HG03432 (cell line): ENCODE results near the gene ZNF561.
A peak's percentile ranks its signal among the peaks of the same experiment; 100 is the strongest.
"Not testable (repeated sequence)": the region's sequence is repeated elsewhere in the genome, so short reads cannot be mapped to it uniquely, and the experiment has no call there.

Experiments
- ATAC-seq: cut with Tn5 transposase; IDR thresholded peaks from one replicate; pipeline ENCODE4 v1.9.1; 2021; ENCODE audit warnings: mild to moderate bottlenecking, moderate library complexity; ENCODE audit not compliant: unreplicated experiment

ZNF561 gene

DNA sequence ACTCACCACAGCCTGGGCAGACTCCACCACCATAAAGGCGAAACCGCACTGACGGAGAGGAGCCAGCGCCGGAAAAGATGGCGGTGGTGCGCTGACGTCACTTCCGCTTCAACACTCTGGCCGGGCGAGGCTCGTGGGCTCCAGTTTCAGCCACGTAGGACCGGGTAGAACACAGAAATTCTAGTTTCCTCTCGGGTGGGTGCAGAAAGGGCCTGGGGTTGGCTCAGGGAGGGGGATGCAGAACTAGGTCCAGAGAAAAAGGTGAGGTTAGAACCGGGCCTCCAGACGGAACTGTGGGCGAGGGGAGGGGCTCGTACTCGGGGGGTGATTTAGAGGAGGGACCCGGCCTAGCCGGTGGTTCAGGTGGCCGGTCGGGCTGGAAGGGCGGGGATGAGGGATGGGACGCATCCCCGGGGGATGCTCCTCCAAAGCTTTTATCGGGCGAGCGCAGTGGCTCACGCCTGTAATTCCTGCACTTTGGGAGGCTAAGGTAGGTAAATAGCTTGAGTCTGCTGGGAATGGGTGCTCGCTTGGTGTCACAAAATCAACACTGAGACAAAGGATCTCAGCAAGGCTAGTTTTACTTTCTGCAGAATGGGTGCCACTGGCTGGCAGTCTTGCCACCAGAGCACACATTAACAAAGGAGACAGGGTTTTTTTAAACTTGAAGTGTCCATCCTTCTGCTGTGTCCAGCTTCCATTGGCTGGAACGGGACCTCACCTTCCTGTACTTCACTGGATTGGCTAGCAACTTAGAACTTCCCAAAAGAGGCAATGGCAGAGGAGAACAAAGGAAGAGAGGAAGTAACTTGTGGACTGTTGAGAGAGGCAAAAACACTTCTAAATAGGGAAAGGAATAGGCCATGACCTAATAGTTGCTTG is at the start of gene ZNF561:
Gene ZNF561, minus strand, starts transcription at position 77 of the 882 bp plus-strand sequence. CDS start 1,776 bp downstream, outside the sequence.
- peak; percentile 77 for ATAC-seq

DNA sequence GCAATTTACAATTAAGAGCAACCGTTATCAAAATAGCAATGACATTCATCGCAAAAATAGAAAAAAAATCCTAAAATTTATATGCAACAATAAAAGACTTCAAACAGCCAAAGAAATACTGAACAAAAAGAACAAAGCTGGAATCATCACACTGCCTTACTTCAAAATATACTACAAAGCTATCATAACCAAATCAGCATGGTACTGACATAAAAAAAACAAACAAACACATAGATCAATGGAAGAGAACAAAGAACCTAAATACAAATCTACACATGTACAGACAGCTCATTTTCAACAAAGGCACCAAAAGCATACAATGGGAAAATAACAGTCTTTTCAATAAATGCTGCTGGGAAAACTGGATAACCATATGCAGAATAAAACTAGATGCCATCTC is 47.5 kb upstream of the ZNF561 start:
- no peak for ATAC-seq

DNA sequence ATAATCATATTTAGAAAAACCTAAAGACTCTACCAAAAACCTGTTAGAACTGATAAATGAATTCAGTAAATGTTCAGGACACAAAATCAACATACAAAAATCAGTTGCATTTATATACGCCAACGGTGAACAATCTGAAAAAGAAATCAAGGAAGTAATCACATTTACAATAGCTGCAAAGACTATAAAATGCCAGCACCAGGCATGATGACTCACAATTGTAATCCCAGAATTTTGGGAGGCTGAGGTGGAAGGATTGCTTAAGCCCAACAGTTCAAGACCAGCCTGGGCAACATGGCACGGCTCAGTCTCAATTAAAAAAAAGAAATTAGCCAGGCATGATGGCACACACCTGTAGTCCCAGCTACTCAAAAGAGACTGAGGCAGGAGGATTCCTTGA is 46.9 kb upstream of the ZNF561 start:
- ATAC-seq = no peak

GRCh38 chr19:9658769-9659168 is 37.7 kb upstream of the ZNF561 start:
- ATAC-seq = no peak

DNA sequence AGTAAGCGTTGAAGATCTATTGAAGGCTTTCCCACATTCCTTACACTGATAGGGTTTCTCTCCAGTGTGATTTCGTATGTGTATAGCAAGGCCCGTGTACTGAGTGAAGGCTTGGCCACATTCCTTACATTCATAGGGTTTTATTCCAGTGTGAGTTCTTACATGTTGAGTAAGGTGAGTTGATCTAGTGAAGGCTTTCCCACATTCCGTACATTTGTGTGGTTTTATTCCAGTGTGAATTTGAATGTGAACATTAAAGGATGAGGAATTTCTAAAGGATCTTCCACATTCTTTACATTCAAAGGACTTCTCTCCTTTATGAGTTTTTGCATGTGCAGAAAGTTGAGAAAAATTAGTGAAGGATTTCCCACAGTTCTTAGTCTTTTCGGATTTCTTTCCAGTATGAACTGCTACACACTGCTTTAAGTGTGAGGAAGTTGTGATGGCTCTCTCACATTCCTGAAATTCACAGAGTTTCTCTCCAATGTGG is 32.1 kb upstream of the ZNF561 start:
- ATAC-seq = not testable (repeated sequence)

- not testable (repeated sequence) for ATAC-seq
These were observed 30.4 kb upstream of the ZNF561 start for GRCh38 chr19:9651464-9651863.

DNA sequence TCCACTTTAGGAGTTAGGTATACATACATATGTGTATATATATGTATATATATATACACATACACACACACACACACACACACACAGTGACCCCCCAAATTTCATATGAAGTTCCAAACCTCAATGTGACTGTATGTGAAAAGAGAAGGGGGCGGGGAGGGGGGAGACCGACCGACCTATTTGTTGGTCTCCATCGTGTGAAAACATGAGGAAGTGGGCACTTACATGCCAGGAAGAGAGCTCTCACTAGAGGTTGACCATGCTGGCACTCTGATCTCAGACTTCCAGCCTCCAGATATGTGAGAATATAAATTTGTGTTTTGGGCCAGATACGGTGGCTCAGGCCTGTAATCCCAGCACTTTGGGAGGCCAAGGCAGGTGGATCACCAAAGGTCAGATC is 29.3 kb upstream of the ZNF561 start:
- ATAC-seq = no peak

DNA sequence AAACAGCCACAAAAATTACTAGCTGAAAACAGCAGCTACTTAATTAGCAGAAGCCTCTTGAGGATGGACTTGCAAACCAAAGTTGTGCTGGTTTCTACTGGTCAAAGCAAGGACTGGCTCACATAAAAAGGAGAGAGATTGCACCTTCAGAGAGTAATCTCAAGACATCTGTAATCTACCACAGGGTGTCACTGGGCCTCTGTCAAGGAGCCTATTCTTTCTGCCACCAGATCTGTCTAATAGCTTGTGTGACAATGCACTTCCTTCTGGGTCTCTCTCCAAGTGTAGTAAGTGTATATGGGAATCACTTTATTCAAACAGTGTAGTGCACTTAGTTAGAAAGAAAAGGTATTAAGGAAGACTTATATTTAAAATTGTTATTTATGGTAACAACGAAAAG is 24.4 kb upstream of the ZNF561 start:
- no peak for ATAC-seq

GRCh38 chr19:9644472-9644871 is 23.4 kb upstream of the ZNF561 start:
- ATAC-seq = no peak

- no peak for ATAC-seq
These were observed 20.8 kb upstream of the ZNF561 start for GRCh38 chr19:9641810-9642209.

DNA sequence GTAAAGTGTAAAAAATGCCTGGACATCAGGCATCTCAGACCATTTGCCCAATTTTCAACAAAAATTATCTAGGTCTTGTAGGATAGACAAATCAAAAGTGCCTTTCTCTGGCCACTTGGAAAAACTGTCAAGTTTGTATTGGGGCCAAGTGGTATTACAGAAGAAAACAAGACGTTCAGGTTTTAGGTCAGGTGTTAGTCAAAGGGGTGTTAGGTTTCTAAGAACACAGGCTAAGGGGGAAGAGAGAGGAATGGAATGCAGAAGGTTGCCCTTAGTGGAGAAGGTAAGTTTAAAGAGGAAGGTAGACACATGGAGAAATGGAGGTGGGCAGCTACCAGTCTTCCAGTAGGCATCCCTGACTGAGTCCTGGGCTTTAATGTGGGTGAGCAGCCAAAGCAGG is 19.9 kb upstream of the ZNF561 start:
- ATAC-seq = no peak

DNA sequence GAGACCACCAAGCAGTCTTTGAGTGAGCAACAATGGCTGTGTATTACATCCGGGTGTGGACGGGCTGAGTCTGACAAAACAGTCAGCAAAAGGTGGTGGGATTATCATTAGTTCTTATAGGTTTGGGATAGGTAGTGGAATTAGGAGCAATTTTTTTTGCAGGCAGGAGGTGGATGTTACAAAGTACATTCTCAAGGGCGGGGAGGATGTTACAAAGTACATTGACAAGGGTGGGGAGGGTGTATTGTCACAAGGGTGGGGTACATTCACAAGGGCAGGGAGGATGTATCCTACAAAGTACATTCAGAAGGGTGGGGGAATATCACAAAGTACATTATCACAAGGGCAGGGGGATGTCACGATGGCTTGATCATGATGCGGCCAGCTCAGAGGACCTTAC is 15.0 kb upstream of the ZNF561 start:
- no peak for ATAC-seq

- no peak for ATAC-seq
These were observed 6.8 kb upstream of the ZNF561 start for GRCh38 chr19:9627856-9628255.

DNA sequence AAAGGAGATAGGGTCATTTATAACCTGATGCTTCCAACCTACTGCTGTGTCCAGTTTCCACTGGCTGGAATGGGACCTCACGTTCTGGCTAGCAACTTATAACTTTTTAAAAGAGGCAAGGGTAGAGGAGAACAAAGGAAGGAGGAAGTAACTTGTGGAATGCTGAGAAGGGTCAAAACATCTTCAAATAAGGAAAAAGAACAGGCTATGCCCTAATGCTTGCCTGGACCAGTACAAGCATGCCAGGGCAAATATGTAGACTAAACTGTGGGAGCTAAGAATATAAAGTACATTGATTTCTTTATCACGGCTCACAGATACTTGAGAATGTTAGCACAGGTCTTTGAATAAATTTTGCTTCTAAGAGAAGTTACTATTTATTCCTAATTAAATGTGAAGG is 1.5 kb upstream of the ZNF561 start:
- no peak for ATAC-seq

- no peak for ATAC-seq
These were observed 233 bp downstream of the ZNF561 start for GRCh38 chr19:9620842-9621155.

- no peak for ATAC-seq
These were observed 5.2 kb downstream of the ZNF561 start for GRCh38 chr19:9615844-9616243.

- no peak for ATAC-seq
These were observed 10.4 kb downstream of the ZNF561 start for GRCh38 chr19:9610484-9611113.

DNA sequence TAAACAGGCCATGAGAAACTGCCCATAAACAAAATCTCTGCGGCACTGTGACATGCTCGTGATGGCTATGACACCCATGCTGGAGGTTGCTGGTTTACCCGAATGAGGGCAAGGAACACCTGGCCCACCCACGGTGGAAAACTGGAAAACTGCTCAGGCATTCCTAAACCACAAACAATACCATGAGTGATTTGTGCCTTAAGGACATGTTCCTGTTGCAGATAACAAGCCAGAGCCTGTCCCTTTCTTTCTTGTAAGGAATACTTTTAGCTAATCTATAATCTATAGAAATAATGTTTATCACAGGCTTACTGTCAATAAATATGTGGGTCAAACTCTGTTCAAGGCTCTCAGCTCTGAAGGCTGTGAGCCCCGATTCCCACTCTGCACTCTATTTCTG is 12.1 kb downstream of the ZNF561 start:
- ATAC-seq = no peak

GRCh38 chr19:9597027-9597426 is 24.0 kb downstream of the ZNF561 start:
- ATAC-seq = no peak

GRCh38 chr19:9586764-9587163 is 34.3 kb downstream of the ZNF561 start:
- ATAC-seq = no peak

- peak; percentile 91 for ATAC-seq
These were observed 36.8 kb downstream of the ZNF561 start, which contains the start of gene ZNF121 for GRCh38 chr19:9584073-9584833. ZNF121 (minus strand) TSS chr19:9584504; CDS start chr19:9568097, 16,407 bp downstream.
